GM21737 (cell line): Measurements from ENCODE around the gene DOK1.

Source experiments
- ATAC-seq: cut with Tn5 transposase; IDR thresholded peaks from one replicate; pipeline ENCODE4 v1.9.1; 2021; ENCODE audit warnings: mild to moderate bottlenecking, moderate library complexity; ENCODE audit not compliant: unreplicated experiment

DOK1 gene

GRCh38 chr2:74597410-74597809 is 42.9 kb downstream of the DOK1 start:
- no peak for ATAC-seq

- ATAC-seq, result no peak
These were observed 45.2 kb downstream of the DOK1 start for GRCh38 chr2:74599676-74600075.

GRCh38 chr2:74602586-74603281 is 48.2 kb downstream of the DOK1 start:
- no peak for ATAC-seq

GRCh38 chr2:74603282-74604000 is 48.9 kb downstream of the DOK1 start:
- ATAC-seq, result no peak

- no peak for ATAC-seq
These were observed 52.4 kb downstream of the DOK1 start for GRCh38 chr2:74606927-74607326.
